Trophoblast cell (in vitro differentiated cells and primary cell): ENCODE measurements around the gene ABCA13.

ENCODE experiments used
- DNase-seq, 2 donors: peaks; one replicate each; pipeline ENCODE4 v3.0.0-alpha.2; 2016
- H2AFZ ChIP-seq: 2 replicates; pipeline ENCODE4 v1.6.1; 2013; ENCODE audit warnings: low read length, moderate library complexity, mild to moderate bottlenecking; ENCODE audit not compliant: insufficient read depth, poor library complexity
- H2AK5ac ChIP-seq: 2 replicates; pipeline ENCODE4 v1.6.1; 2013; ENCODE audit warnings: mild to moderate bottlenecking, low read length
- H2BK120ac ChIP-seq: 2 replicates; pipeline ENCODE4 v1.6.1; 2013; ENCODE audit warnings: low read length, mild to moderate bottlenecking, moderate library complexity; ENCODE audit not compliant: insufficient read depth, poor library complexity
- H2BK12ac ChIP-seq: 2 replicates; pipeline ENCODE4 v1.6.1; 2013; ENCODE audit warnings: mild to moderate bottlenecking, low read length, moderate library complexity
- H2BK5ac ChIP-seq: 2 replicates; pipeline ENCODE4 v1.6.1; 2013; ENCODE audit warnings: low read length, low read depth, moderate library complexity, mild to moderate bottlenecking; ENCODE audit not compliant: poor library complexity
- H3K14ac ChIP-seq: 2 replicates; pipeline ENCODE4 v1.6.1; 2013; ENCODE audit warnings: mild to moderate bottlenecking, low read length
- H3K18ac ChIP-seq: 2 replicates; pipeline ENCODE4 v1.6.1; 2013; ENCODE audit warnings: mild to moderate bottlenecking, low read length
- H3K23ac ChIP-seq: 2 replicates; pipeline ENCODE4 v1.6.1; 2013; ENCODE audit warnings: low read length
- H3K27ac ChIP-seq: 2 replicates; pipeline ENCODE4 v1.5.1; 2013; ENCODE audit warnings: low read depth, mild to moderate bottlenecking, inconsistent platforms, low read length, moderate library complexity
- H3K27me3 ChIP-seq: 2 replicates; pipeline ENCODE4 v1.6.1; 2013; ENCODE audit warnings: inconsistent platforms, mild to moderate bottlenecking, low read length, moderate library complexity; ENCODE audit not compliant: insufficient read depth
- H3K36me3 ChIP-seq, 2 experiments: 1 replicate in 1 of 2; 2 replicates in 1 of 2; pipeline ENCODE4 v1.6.1; 2013; ENCODE audit warnings: low read length in 2 of 2, mild to moderate bottlenecking in 2 of 2, moderate library complexity in 1 of 2; ENCODE audit not compliant: insufficient read depth in 2 of 2, control insufficient read depth in 1 of 2
- H3K4ac ChIP-seq: 2 replicates; pipeline ENCODE4 v1.6.1; 2013; ENCODE audit warnings: low read depth, mild to moderate bottlenecking, low read length, moderate library complexity
- H3K4me1 ChIP-seq, 2 experiments: 1 replicate in 1 of 2; 2 replicates in 1 of 2; pipeline ENCODE4 v1.6.1; 2013; ENCODE audit warnings: low read length in 2 of 2, mild to moderate bottlenecking in 2 of 2, moderate library complexity in 1 of 2; ENCODE audit not compliant: insufficient read depth in 2 of 2, control insufficient read depth in 1 of 2
- H3K4me2 ChIP-seq: 2 replicates; pipeline ENCODE4 v1.6.1; 2013; ENCODE audit warnings: inconsistent platforms, mild to moderate bottlenecking, low read length, moderate library complexity
- H3K4me3 ChIP-seq: 2 replicates; pipeline ENCODE4 v1.5.1; 2013; ENCODE audit warnings: mild to moderate bottlenecking, low read depth, low read length, inconsistent platforms
- H3K79me1 ChIP-seq: one replicate; pipeline ENCODE4 v1.6.1; 2013; ENCODE audit warnings: low read length
- H3K79me2 ChIP-seq: 2 replicates; pipeline ENCODE4 v1.6.1; 2013; ENCODE audit warnings: low read length, mild to moderate bottlenecking; ENCODE audit not compliant: control insufficient read depth, insufficient read depth, poor library complexity
- H3K9ac ChIP-seq: 2 replicates; pipeline ENCODE4 v1.6.1; 2013; ENCODE audit warnings: mild to moderate bottlenecking, low read length
- H3K9me3 ChIP-seq: 2 replicates; pipeline ENCODE4 v1.6.1; 2013; ENCODE audit warnings: low read depth, mild to moderate bottlenecking, control low read depth, inconsistent platforms, low read length; ENCODE audit not compliant: insufficient read depth
- H4K12ac ChIP-seq: 2 replicates; pipeline ENCODE4 v1.6.1; 2013; ENCODE audit warnings: low read depth, mild to moderate bottlenecking, low read length, moderate library complexity
- H4K8ac ChIP-seq: 2 replicates; pipeline ENCODE4 v1.6.1; 2013; ENCODE audit warnings: low read depth, mild to moderate bottlenecking, low read length, moderate library complexity
- H4K91ac ChIP-seq: one replicate; pipeline ENCODE4 v1.6.1; 2013; ENCODE audit warnings: low read depth, mild to moderate bottlenecking, low read length, moderate library complexity
- WGBS: extraction: QIAGEN DNeasy Blood & Tissue Kit; methylation state at CpG from one replicate; pipeline ENCODE4 v1.1.7; 2013; ENCODE audit warnings: missing lambda C conversion rate; ENCODE audit not compliant: insufficient read length, insufficient coverage; ENCODE audit errors: extremely low coverage; 5-methylcytosine and 5-hydroxymethylcytosine counted together

Gene ABCA13

GRCh38 chr7:48416327-48416908 is 245.2 kb downstream of the ABCA13 start:
- H3K4me1 ChIP-seq: no peaks in the 10 kb centered on the region
- H2AK5ac ChIP-seq: no peak overlapping the region
- no peak overlapping the region for H3K23ac ChIP-seq
- H3K79me2 ChIP-seq: no peaks in the 10 kb centered on the region
- H3K27me3 ChIP-seq: no peaks in the 10 kb centered on the region
- H4K12ac ChIP-seq: no peak overlapping the region
- no peak overlapping the region for H4K91ac ChIP-seq
- no peak overlapping the region for H3K27ac ChIP-seq
- H3K36me3 ChIP-seq: no peaks in the 10 kb centered on the region
- no peak for DNase-seq
- H3K9me3 ChIP-seq: no peaks in the 10 kb centered on the region
- no peak overlapping the region for H3K4me2 ChIP-seq
- no peak overlapping the region for H3K4me3 ChIP-seq
- no peaks in the 10 kb centered on the region for H3K79me1 ChIP-seq
- no peak overlapping the region for H3K9ac ChIP-seq
- no peak overlapping the region for H3K14ac ChIP-seq
- H2BK5ac ChIP-seq: no peak overlapping the region
- no CpG with 5 or more reads among the region's 9 CpGs for WGBS
- H2BK12ac ChIP-seq: no peak overlapping the region
- no peak overlapping the region for H3K18ac ChIP-seq
- no peak overlapping the region for H2BK120ac ChIP-seq
- H2AFZ ChIP-seq: no peak overlapping the region
- H4K8ac ChIP-seq: no peak overlapping the region
- H3K4ac ChIP-seq: no peak overlapping the region

GRCh38 chr7:48419401-48419800 is 248.1 kb downstream of the ABCA13 start:
- H3K79me1 ChIP-seq: no peaks in the 10 kb centered on the region
- no peak overlapping the region for H2BK120ac ChIP-seq
- WGBS: no CpG with 5 or more reads among the region's 2 CpGs
- no peak for DNase-seq
- no peak overlapping the region for H3K4ac ChIP-seq
- no peak overlapping the region for H2AFZ ChIP-seq
- no peak overlapping the region for H3K14ac ChIP-seq
- H3K23ac ChIP-seq: no peak overlapping the region
- H4K8ac ChIP-seq: no peak overlapping the region
- H4K91ac ChIP-seq: no peak overlapping the region
- no peak overlapping the region for H3K4me2 ChIP-seq
- H3K18ac ChIP-seq: no peak overlapping the region
- H2BK5ac ChIP-seq: no peak overlapping the region
- no peak overlapping the region for H4K12ac ChIP-seq
- H3K9me3 ChIP-seq: no peaks in the 10 kb centered on the region
- no peaks in the 10 kb centered on the region for H3K79me2 ChIP-seq
- H3K4me3 ChIP-seq: no peak overlapping the region
- H2AK5ac ChIP-seq: no peak overlapping the region
- H3K36me3 ChIP-seq: no peaks in the 10 kb centered on the region
- H3K27ac ChIP-seq: no peak overlapping the region
- H2BK12ac ChIP-seq: no peak overlapping the region
- H3K27me3 ChIP-seq: no peaks in the 10 kb centered on the region
- H3K4me1 ChIP-seq: no peaks in the 10 kb centered on the region
- H3K9ac ChIP-seq: no peak overlapping the region

GRCh38 chr7:48420206-48420605 is 248.9 kb downstream of the ABCA13 start:
- no peak overlapping the region for H3K4ac ChIP-seq
- H4K12ac ChIP-seq: no peak overlapping the region
- no peak overlapping the region for H4K8ac ChIP-seq
- no peak overlapping the region for H2AK5ac ChIP-seq
- no peak overlapping the region for H3K27ac ChIP-seq
- H3K79me1 ChIP-seq: no peaks in the 10 kb centered on the region
- no peaks in the 10 kb centered on the region for H3K79me2 ChIP-seq
- H3K36me3 ChIP-seq: no peaks in the 10 kb centered on the region
- no peak overlapping the region for H3K23ac ChIP-seq
- no peak overlapping the region for H3K4me3 ChIP-seq
- H3K18ac ChIP-seq: no peak overlapping the region
- no peak overlapping the region for H3K4me2 ChIP-seq
- no peak overlapping the region for H4K91ac ChIP-seq
- no peak overlapping the region for H2AFZ ChIP-seq
- no peaks in the 10 kb centered on the region for H3K9me3 ChIP-seq
- H2BK120ac ChIP-seq: no peak overlapping the region
- H3K4me1 ChIP-seq: no peaks in the 10 kb centered on the region
- H2BK5ac ChIP-seq: no peak overlapping the region
- DNase-seq: no peak
- WGBS: no CpG with 5 or more reads among the region's 1 CpG
- no peak overlapping the region for H3K14ac ChIP-seq
- H3K9ac ChIP-seq: no peak overlapping the region
- H3K27me3 ChIP-seq: no peaks in the 10 kb centered on the region
- no peak overlapping the region for H2BK12ac ChIP-seq

- Histone ChIP-seq H3K79me1 (no peaks in the 10 kb centered on the region), H4K12ac (no peak overlapping the region), H3K18ac (no peak overlapping the region), H2BK5ac (no peak overlapping the region), H3K79me2 (no peaks in the 10 kb centered on the region), H2AK5ac (no peak overlapping the region), H3K27ac (no peak overlapping the region), H4K91ac (no peak overlapping the region), H3K9ac (no peak overlapping the region), H3K9me3 (no peaks in the 10 kb centered on the region), H3K14ac (no peak overlapping the region), H2BK12ac (no peak overlapping the region), H3K23ac (no peak overlapping the region), H3K36me3 (no peaks in the 10 kb centered on the region), H4K8ac (no peak overlapping the region), H2AFZ (no peak overlapping the region), H3K27me3 (no peaks in the 10 kb centered on the region), H3K4me2 (no peak overlapping the region), H3K4me3 (no peak overlapping the region), H3K4me1 (no peaks in the 10 kb centered on the region), H3K4ac (no peak overlapping the region), H2BK120ac (no peak overlapping the region)
- no peak for DNase-seq
- no CpG with 5 or more reads among the region's 1 CpG for WGBS
Observed at GRCh38 chr7:48421357-48421756, 250.1 kb downstream of the ABCA13 start.
